HepG2 (cell line): ENCODE data around the gene ATP6V1C2.

ENCODE experiments used
- ESRRA ChIP-seq: sonication (generic); formaldehyde crosslinking; IDR thresholded peaks from 2 replicates; pipeline ENCODE4 v1.5.1; 2020; ENCODE audit warnings: mild to moderate bottlenecking, low read depth, missing genetic modification reagents
- HMG20A ChIP-seq: IDR thresholded peaks from 2 replicates; pipeline ENCODE4 v1.6.1; 2016; ENCODE audit warnings: borderline replicate concordance
- PTBP1 ChIP-seq: fragments of 200-400 bp; formaldehyde crosslinking; IDR thresholded peaks from 2 replicates; pipeline ENCODE4 v1.6.1; 2018; ENCODE audit warnings: low read length, low read depth; ENCODE audit not compliant: poor library complexity, severe bottlenecking
- RFXAP ChIP-seq: sonication (generic); formaldehyde crosslinking; IDR thresholded peaks from 2 replicates; pipeline ENCODE4 v1.4.0; 2020; ENCODE audit warnings: missing genetic modification reagents, borderline replicate concordance
- RNF2 ChIP-seq: fragments of 450-650 bp; conservative IDR thresholded peaks from 2 replicates; pipeline ENCODE4 v1.6.1; 2016; ENCODE audit warnings: low read depth
- TRIM24 ChIP-seq: sonication (generic); formaldehyde crosslinking; IDR thresholded peaks from 2 replicates; pipeline ENCODE4 v1.8.0; 2022; ENCODE audit warnings: mild to moderate bottlenecking, missing genetic modification reagents
- ZBTB1 ChIP-seq: sonication (generic); formaldehyde crosslinking; IDR thresholded peaks from 2 replicates; pipeline ENCODE4 v1.4.0; 2020; ENCODE audit warnings: missing genetic modification reagents, borderline replicate concordance
- ZNF615 ChIP-seq: sonication (generic); formaldehyde crosslinking; IDR thresholded peaks from 2 replicates; pipeline ENCODE4 v1.5.0; 2020; ENCODE audit warnings: mild to moderate bottlenecking, missing genetic modification reagents, borderline replicate concordance
- ZNF709 ChIP-seq: sonication (generic); formaldehyde crosslinking; IDR thresholded peaks from 2 replicates; pipeline ENCODE4 v1.5.0; 2020; ENCODE audit warnings: mild to moderate bottlenecking, missing genetic modification reagents
- TF ChIP-seq, protein P1 (sequence below): sonication (generic); formaldehyde crosslinking; IDR thresholded peaks from 2 replicates; pipeline ENCODE4 v1.5.0; 2020; ENCODE audit warnings: mild to moderate bottlenecking, missing genetic modification reagents, moderate library complexity
- TF ChIP-seq, protein P2 (sequence below): IDR thresholded peaks from 2 replicates; pipeline ENCODE4 v1.6.1; 2012; ENCODE audit warnings: inconsistent platforms

DNA sequence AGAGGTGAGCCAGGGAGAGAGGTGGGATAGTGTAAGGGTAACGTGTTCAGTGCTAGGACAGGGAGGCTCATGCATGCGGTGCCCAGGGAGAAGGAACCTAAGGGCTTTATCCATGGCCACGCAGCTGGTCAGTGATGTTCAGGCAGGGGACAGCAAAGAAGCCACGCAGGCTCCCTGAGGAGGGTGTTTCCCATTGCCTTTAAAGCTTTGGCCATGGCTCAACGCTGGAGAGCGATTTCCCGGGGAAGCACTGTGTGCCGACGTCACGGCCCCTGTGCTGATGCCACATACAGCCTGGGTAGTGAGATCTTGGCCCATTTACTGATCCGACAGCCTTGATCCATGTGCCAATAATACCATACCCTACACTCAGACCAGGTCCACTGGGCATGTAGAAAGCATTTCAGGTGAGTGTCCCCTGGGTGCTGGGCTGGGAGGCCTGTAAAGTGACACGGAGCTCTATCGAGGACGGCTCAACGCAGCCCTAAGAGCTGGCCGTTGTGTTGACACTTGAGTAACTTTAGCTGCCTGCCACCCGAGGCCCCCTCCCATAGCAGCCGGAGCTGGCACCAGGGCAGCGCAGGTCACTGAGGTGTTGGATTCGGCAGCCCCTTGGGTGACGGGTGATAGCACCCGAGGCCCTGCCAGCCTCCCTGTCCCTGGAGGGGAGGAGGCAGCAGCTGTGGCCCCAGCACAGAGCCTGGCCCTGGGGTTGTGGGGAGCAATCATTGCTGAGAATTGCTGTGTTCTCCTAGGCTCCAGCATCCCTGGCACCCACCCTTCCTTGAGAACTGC, 49.7 kb downstream of the ATP6V1C2 start:
- TF ChIP-seq ZNF615 (CRISPR knock-in tag) (no peak), TRIM24 (CRISPR knock-in tag) (no peak), HMG20A (CRISPR knock-in tag) (no peak), ESRRA (CRISPR knock-in tag) (no peak), RFXAP (CRISPR knock-in tag) (no peak), ZNF709 (CRISPR knock-in tag) (no peak), RNF2 (no peak), ZBTB1 (CRISPR knock-in tag) (no peak), PTBP1 (no peak)
- TF ChIP-seq, protein P1, sequence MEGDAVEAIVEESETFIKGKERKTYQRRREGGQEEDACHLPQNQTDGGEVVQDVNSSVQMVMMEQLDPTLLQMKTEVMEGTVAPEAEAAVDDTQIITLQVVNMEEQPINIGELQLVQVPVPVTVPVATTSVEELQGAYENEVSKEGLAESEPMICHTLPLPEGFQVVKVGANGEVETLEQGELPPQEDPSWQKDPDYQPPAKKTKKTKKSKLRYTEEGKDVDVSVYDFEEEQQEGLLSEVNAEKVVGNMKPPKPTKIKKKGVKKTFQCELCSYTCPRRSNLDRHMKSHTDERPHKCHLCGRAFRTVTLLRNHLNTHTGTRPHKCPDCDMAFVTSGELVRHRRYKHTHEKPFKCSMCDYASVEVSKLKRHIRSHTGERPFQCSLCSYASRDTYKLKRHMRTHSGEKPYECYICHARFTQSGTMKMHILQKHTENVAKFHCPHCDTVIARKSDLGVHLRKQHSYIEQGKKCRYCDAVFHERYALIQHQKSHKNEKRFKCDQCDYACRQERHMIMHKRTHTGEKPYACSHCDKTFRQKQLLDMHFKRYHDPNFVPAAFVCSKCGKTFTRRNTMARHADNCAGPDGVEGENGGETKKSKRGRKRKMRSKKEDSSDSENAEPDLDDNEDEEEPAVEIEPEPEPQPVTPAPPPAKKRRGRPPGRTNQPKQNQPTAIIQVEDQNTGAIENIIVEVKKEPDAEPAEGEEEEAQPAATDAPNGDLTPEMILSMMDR = no peak
- TF ChIP-seq, protein P2, sequence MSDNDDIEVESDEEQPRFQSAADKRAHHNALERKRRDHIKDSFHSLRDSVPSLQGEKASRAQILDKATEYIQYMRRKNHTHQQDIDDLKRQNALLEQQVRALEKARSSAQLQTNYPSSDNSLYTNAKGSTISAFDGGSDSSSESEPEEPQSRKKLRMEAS = no peak
